ENCODE data around the gene CHRNA1.

GRCh38 chr2:174764280-174765255 is at the start of gene CHRNA1:
- no peak for TF ChIP-seq CTCF (conservative IDR thresholded peaks at IDR 0.05; ENCODE audit: low read depth, low read length)
- no peak for TF ChIP-seq EZH2 (IDR thresholded peaks at IDR 0.05; ENCODE audit: low read length, unreplicated experiment)

Measured in PC-3 (cell line).